Measurements from ENCODE around the gene OR2A1.
"Not testable (repeated sequence)": the region's sequence is repeated elsewhere in the genome, so short reads cannot be mapped to it uniquely, and the experiment has no call there.

OR2A1 gene

GRCh38 chr7:144311872-144312469, at the start of gene OR2A1:
OR2A1 (plus strand) TSS chr7:144312419; CDS start chr7:144318125, 5,706 bp downstream.
- not testable (repeated sequence) for DNase-seq (ENCODE audit: low spot score)

- DNase-seq (ENCODE audit: low spot score): not testable (repeated sequence)
Measured at GRCh38 chr7:144264692-144265091, 47.5 kb upstream of the OR2A1 start, which contains the start of gene OR2A7. OR2A7 (minus strand) TSS chr7:144264792; CDS start chr7:144259628, 5,164 bp downstream.

GRCh38 chr7:144269188-144269587, 43.0 kb upstream of the OR2A1 start, which contains the start of gene CTAGE8:
CTAGE8 (minus strand) TSS chr7:144269288; CDS start chr7:144269250, 38 bp downstream.
- DNase-seq (ENCODE audit: low spot score): not testable (repeated sequence)

- DNase-seq (ENCODE audit: low spot score): not testable (repeated sequence)
Measured at GRCh38 chr7:144275281-144275680, 36.9 kb upstream of the OR2A1 start.

- not testable (repeated sequence) for DNase-seq (ENCODE audit: low spot score)
Measured at GRCh38 chr7:144280010-144280409, 32.2 kb upstream of the OR2A1 start.

DNA sequence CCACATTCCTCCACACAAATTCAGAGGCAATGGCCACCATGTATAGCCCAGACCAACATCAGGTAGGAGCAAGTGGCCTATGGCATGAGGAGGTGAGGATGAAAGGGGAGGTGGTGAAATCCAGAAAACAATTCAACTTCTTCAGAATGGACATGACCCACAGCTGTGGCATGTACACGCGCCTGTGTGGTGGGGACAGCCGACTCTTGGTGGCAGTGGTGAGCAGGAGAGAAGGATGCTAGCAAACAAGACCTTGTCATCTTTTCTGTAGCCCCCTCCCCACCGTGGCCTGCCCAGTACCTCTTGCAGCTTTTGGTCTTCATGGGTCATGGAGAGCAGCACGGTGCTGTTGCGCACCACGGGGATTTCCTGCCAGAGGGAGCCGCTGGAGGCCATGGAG, 30.2 kb upstream of the OR2A1 start:
- DNase-seq (ENCODE audit: low spot score): not testable (repeated sequence)

DNA sequence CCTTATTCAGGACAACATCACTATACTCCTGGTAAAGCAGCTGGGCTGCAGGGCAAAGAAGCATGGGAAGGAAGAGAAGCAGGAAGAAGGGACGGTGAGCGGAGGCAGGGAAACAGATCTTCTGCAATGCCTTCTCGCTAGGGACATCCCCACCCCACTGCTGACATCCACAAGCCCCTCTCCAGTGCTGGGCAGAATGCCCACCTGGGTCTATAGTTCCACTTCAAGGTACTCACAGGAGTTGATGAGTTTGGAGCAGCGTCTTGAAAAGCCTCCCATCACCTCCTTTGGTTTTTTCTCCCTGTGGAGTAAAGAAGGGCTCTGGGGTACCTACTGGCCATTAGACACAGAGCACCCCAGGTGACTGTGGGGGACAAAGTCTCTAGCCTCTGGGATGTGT, 29.7 kb upstream of the OR2A1 start:
- DNase-seq (ENCODE audit: low spot score): not testable (repeated sequence)

GRCh38 chr7:144283716-144284115, 28.5 kb upstream of the OR2A1 start:
- not testable (repeated sequence) for DNase-seq (ENCODE audit: low spot score)

- DNase-seq (ENCODE audit: low spot score): not testable (repeated sequence)
Measured at GRCh38 chr7:144287171-144287784, 24.9 kb upstream of the OR2A1 start.

GRCh38 chr7:144291607-144292006, 20.6 kb upstream of the OR2A1 start:
- DNase-seq (ENCODE audit: low spot score): not testable (repeated sequence)

DNA sequence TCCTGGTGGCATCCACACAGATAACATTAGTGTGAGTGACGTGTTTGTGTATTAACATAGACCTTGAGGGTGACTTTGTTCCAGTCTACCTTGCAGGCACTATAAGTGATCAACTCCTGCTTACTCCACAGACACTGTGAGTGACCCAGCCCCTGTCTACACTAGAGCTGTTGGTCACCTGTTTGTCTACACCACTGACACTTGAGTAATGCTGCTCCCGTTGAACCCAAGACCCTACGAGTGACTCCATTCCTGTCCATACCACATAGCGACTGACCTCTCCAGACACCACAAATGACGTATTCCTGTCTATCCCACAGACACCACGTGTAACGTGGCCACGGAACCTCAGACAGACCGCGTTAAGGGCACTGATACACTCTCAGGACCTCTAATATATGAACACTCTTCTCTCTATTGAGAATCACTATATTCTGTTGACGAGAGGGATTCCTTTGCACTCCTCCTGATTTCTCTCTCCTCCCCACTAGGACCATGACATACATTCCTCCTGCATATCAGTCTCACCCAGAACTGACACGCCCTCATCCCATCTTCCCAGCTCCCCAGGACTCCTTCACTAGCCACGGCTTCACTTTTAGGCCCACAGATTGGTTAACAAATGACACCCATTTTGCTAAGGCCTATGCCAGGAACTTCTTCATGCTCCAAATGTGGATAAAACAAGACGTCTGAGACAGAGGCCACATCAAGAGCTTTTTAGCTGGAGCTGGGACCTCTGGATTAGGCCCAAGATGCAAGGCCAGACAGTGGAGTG, 19.6 kb upstream of the OR2A1 start:
- DNase-seq (ENCODE audit: low spot score): not testable (repeated sequence)

DNA sequence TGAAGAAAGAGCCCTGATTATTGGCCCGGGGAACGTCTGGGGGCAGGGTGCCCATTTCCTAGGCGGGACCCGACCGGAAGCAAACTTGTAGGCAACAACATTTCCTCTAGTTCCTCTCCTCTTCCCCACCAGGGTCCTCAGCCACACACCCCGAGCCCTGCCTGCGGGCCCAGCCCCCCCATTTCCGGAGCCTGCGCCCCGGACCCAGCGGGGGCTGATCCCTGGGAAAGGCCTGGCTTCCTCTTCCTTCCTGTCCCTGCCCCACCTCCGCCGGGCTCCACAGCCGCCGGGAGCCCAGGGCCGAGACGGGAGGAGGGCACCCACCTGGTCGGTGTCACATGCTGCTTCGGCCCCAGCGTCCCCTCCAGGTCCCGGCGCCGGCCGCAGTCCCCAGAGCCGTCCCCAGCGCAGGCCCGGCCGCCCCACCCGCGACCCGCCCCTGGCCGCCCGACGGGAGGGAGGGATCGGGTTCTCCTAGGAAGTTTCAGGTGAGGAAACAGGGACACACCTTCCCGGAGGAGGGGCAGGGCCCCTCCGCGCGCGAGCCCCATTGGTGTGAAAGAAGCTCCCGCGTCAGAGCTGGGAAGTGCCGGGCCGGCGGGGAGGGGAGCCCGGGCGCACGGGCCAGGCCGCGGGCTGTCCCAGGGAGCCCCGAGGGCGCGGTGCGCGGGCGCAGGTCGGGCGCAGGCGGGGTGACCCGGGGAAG, 18.3 kb upstream of the OR2A1 start:
- DNase-seq (ENCODE audit: low spot score): not testable (repeated sequence)

- not testable (repeated sequence) for DNase-seq (ENCODE audit: low spot score)
Measured at GRCh38 chr7:144302578-144303303, 9.5 kb upstream of the OR2A1 start.

DNA sequence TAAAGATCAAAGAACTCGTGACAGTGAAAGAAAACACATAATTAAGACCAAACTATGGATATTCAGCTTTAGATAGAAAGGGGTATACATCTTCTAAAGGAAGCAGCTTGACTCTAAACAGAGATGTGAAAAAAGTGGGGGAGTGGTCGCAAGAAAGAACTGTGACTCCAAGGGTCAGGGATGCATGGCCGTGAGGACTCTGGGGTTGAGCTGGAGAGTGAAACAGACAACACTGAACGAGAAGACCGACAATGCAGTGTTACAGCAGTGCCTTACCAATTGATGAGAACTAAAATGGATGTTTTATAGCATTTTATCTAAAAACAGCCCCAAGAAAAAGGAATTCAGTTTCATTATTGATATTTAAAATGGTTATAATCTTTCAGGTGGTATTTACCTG, 8.6 kb upstream of the OR2A1 start:
- not testable (repeated sequence) for DNase-seq (ENCODE audit: low spot score)

DNA sequence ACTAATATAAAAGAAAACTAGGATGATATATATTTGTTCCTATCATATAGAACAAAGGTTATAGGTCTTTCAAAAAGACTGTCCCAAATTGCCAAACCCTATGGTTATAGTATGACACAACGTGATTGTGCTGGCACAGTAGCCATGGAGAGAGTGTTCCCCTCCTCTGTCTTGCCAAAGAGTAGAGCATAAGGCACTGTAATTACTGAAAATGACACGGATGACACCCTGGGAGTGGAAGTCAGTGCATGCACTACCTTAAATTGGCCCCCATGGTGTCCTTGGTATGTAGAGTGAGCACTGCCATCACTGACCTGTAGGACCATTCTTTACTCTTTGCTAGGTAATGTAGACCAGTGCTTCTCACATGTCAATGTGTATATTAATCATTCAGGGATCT, 7.1 kb upstream of the OR2A1 start:
- not testable (repeated sequence) for DNase-seq (ENCODE audit: low spot score)

GRCh38 chr7:144309702-144310101, 2.5 kb upstream of the OR2A1 start:
- not testable (repeated sequence) for DNase-seq (ENCODE audit: low spot score)

- not testable (repeated sequence) for DNase-seq (ENCODE audit: low spot score)
Measured at GRCh38 chr7:144311218-144311617, 1.0 kb upstream of the OR2A1 start.

DNA sequence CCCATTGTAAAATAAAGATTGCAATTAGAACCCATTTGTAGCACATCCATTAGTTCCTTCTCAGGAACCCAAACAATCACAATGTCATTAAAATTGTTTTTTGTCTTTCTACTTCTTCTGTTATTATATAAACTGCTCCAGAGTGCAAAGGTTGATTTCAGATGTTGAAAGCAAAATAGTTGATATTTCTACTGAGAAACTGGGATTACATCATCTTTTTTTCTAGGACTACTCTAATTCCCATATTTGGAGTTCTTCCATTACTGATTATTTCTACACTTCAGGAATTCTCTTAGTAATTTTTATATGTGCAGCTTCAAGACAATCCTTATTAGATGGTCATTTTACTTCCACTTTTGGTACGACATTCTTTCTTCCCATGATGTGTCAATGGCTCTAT, 5.3 kb downstream of the OR2A1 start:
- not testable (repeated sequence) for DNase-seq (ENCODE audit: low spot score)

DNA sequence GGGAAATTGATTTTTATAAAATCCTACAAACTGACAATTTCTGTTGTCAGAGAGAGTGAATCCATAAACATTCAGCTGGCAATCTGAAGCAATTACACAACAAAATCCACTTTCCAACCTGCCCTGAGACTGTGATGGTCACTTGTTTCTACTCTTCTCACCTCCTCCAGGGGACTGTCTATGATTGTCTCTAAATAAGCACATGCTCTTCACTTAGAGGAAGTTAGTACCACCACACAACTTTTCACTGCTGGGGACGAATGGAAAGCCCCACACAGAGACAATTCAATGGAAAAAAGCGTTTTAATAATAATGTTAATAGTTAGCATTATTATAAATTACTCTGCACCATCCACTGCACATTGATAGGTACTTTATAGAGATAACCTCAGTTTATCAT, 7.3 kb downstream of the OR2A1 start:
- not testable (repeated sequence) for DNase-seq (ENCODE audit: low spot score)

DNA sequence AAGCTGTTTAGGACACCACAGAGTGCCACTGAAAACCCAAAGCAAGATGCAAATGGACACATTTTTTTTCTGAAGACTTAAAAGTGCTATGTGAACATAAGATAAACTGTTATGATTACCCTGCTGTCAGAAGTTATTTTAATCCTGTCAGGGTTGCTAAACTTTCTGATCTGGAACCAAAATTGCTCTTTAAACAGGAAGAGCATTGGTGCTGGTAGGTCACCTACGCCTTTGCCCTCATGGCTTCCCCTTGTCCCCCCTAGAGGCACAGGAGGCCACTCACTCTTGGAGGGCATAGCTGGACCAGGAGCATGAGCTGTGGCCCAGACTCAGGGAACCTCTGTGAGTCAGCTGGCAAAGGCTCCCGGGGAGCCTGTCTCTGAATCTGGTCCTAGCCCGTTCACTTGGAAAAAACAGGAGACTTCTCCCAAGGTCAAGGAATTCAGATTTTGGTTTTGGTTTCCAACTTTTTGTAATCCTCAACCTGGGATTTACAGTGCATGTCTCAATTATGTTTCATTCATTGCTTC, 9.5 kb downstream of the OR2A1 start:
- not testable (repeated sequence) for DNase-seq (ENCODE audit: low spot score)

- not testable (repeated sequence) for DNase-seq (ENCODE audit: low spot score)
Measured at GRCh38 chr7:144323359-144323758, 11.1 kb downstream of the OR2A1 start.

All from cerebellar cortex (tissue), 1 donor.